ENCODE measurements around the gene LCA5. TPM values are rescaled to one million over a fixed set of nuclear protein-coding genes. Genes with fewer than 3 reads are reported as not detected.

LCA5 gene
- total RNA-seq, 1 experiment from 2014 or later = 2.3 TPM

GRCh38 chr6:79512014-79512413, 25.2 kb downstream of the LCA5 start:
- no CpG with 5 or more reads among the region's 6 CpGs for WGBS (ENCODE audit: extremely low coverage, insufficient read length, low lambda C conversion rate)
- H3K27ac ChIP-seq (ENCODE audit: insufficient read length, low read depth, low read length) = no peak overlapping the region
- no peaks in the 10 kb centered on the region for H3K4me1 ChIP-seq (ENCODE audit: insufficient read depth, low read length)
- no peak overlapping the region for H3K23ac ChIP-seq (ENCODE audit: insufficient read length, low read depth, low read length)
- TF ChIP-seq CTCF (conservative IDR thresholded peaks at IDR 0.05) = no peak
- no peak for DNase-seq
- H4K8ac ChIP-seq (replicated peaks; ENCODE audit: insufficient read length, low read depth, low read length) = no peak overlapping the region
- no peaks in the 10 kb centered on the region for H4K20me1 ChIP-seq (ENCODE audit: control insufficient read depth, insufficient read depth, insufficient read length)
- no peaks in the 10 kb centered on the region for H3K23me2 ChIP-seq (ENCODE audit: insufficient read length, low read depth, low read length, poor library complexity, severe bottlenecking)
- H4K5ac ChIP-seq (ENCODE audit: insufficient read length, low read depth, low read length) = no peak overlapping the region
- no peak overlapping the region for H3K18ac ChIP-seq (ENCODE audit: insufficient read length, low read depth, low read length)
- no peak overlapping the region for H3K56ac ChIP-seq (ENCODE audit: insufficient read length, low read depth, low read length)
- H4K91ac ChIP-seq (ENCODE audit: insufficient read length, low read depth, low read length) = no peak overlapping the region
- no peaks in the 10 kb centered on the region for H3K9me3 Mint-ChIP-seq
- H3K14ac ChIP-seq (ENCODE audit: insufficient read depth, low read length) = no peak overlapping the region
- no peak overlapping the region for H3K4me2 ChIP-seq (ENCODE audit: insufficient read depth, insufficient read length, low read length)
- no peak overlapping the region for H2BK15ac ChIP-seq (ENCODE audit: low read depth, low read length)
- no peak overlapping the region for H2BK12ac ChIP-seq (ENCODE audit: insufficient read length, low read depth, low read length)
- no peak overlapping the region for H3K4me3 Mint-ChIP-seq
- H3K4ac ChIP-seq (ENCODE audit: low read depth, low read length) = no peak overlapping the region
- no peak overlapping the region for H2BK20ac ChIP-seq (ENCODE audit: low read depth, low read length, poor library complexity, severe bottlenecking)
- no peak overlapping the region for H3T11ph ChIP-seq (ENCODE audit: low read length)
- no peak overlapping the region for H2BK120ac ChIP-seq (ENCODE audit: low read depth, low read length, poor library complexity, severe bottlenecking)
- no peak overlapping the region for H3K9ac ChIP-seq (ENCODE audit: extremely low read depth, insufficient read length, low read length)
- H3K27me3 ChIP-seq (ENCODE audit: insufficient read depth, low read length) = no peaks in the 10 kb centered on the region
- no peaks in the 10 kb centered on the region for H3K27me3 Mint-ChIP-seq (ENCODE audit: low read depth)
- H2BK5ac ChIP-seq (ENCODE audit: insufficient read length, low read length) = no peak overlapping the region
- H3K79me1 ChIP-seq (ENCODE audit: insufficient read depth, low read depth, low read length, poor library complexity, severe bottlenecking) = no peaks in the 10 kb centered on the region
- no peaks in the 10 kb centered on the region for H3K4me1 Mint-ChIP-seq
- no peak overlapping the region for H2AFZ ChIP-seq (ENCODE audit: low read length)
- H3K27ac Mint-ChIP-seq = no peak overlapping the region
- no peaks in the 10 kb centered on the region for H3K79me2 ChIP-seq (ENCODE audit: insufficient read depth, low read length)
- no peak overlapping the region for H2AK5ac ChIP-seq (ENCODE audit: insufficient read length, low read length)
- no peaks in the 10 kb centered on the region for H3K9me3 ChIP-seq (ENCODE audit: control insufficient read depth, low read depth, low read length)
- peaks cover 2 to 30% (median 7%) of the 10 kb centered on the region in 3 experiments; a peak in 4 of 7 replicates for H3K36me3 Mint-ChIP-seq (ENCODE audit: insufficient read depth in 1 of 3, low read depth in 3 of 3)
